GM12878 (cell line): ENCODE data around the gene CS.

Experiments
- BRCA1 ChIP-seq: IDR thresholded peaks from 2 replicates; pipeline ENCODE4 v1.6.1; 2011; ENCODE audit warnings: low read depth, low read length, improper control_type of control experiment
- CBX5 ChIP-seq: sonication (generic); IDR thresholded peaks from 2 replicates; pipeline ENCODE4 v1.6.1; 2016; ENCODE audit warnings: low read depth, moderate library complexity, mild to moderate bottlenecking, inconsistent platforms
- EGR1 ChIP-seq, 2 experiments: IDR thresholded peaks; 1 replicate in 1 of 2; 2 replicates in 1 of 2; pipeline ENCODE4 v1.6.1; 2011 to 2012; ENCODE audit warnings: low read depth in 2 of 2, low read length in 2 of 2, borderline replicate concordance in 1 of 2, mild to moderate bottlenecking in 1 of 2, moderate library complexity in 1 of 2
- EZH2 ChIP-seq: IDR thresholded peaks from 2 replicates; pipeline ENCODE4 v1.6.1; 2012; ENCODE audit warnings: low read depth, mild to moderate bottlenecking, control low read depth, inconsistent platforms, low read length, borderline replicate concordance; ENCODE audit not compliant: control insufficient read depth
- HCFC1 ChIP-seq: fragments of 150-350 bp; IDR thresholded peaks from 2 replicates; pipeline ENCODE4 v1.6.1; 2014; ENCODE audit warnings: low read length
- NRF1 ChIP-seq: conservative IDR thresholded peaks from 2 replicates; pipeline ENCODE4 v1.6.1; 2011; ENCODE audit warnings: mild to moderate bottlenecking, low read depth, low read length, improper control_type of control experiment
- PKNOX1 ChIP-seq: fragments of 450-650 bp; IDR thresholded peaks from 2 replicates; pipeline ENCODE4 v1.6.1; 2016; ENCODE audit warnings: mild to moderate bottlenecking
- POLR2A ChIP-seq: IDR thresholded peaks from 2 replicates; pipeline ENCODE4 v1.6.1; 2011; ENCODE audit warnings: low read depth, mild to moderate bottlenecking, low read length
- POLR2AphosphoS5 ChIP-seq: IDR thresholded peaks from 2 replicates; pipeline ENCODE4 v1.6.1; 2011; ENCODE audit warnings: mild to moderate bottlenecking, low read length, inconsistent platforms
- SIN3A ChIP-seq: IDR thresholded peaks from 2 replicates; pipeline ENCODE4 v1.6.1; 2012; ENCODE audit warnings: low read depth, low read length, improper control_type of control experiment
- SMC3 ChIP-seq: IDR thresholded peaks from 2 replicates; pipeline ENCODE4 v1.6.1; 2011; ENCODE audit warnings: low read length, improper control_type of control experiment, borderline replicate concordance
- STAT3 ChIP-seq: IDR thresholded peaks from 2 replicates; pipeline ENCODE4 v1.6.1; 2011; ENCODE audit warnings: low read depth, low read length, improper control_type of control experiment
- ZNF274 ChIP-seq: IDR thresholded peaks from one replicate; pipeline ENCODE4 v1.8.0; 2011; ENCODE audit not compliant: insufficient read length, insufficient read depth
- TF ChIP-seq, protein P1 (sequence below), 3 experiments: IDR thresholded peaks in 2 of 3; conservative IDR thresholded peaks in 1 of 3; 2 replicates each; pipeline ENCODE4 v1.5.1; 2011; ENCODE audit warnings: low read depth in 3 of 3, low read length in 3 of 3, mild to moderate bottlenecking in 3 of 3, control low read depth in 2 of 3, moderate library complexity in 2 of 3, inconsistent platforms in 1 of 3, mixed read lengths in 1 of 3; ENCODE audit not compliant: control insufficient read depth in 2 of 3, insufficient read depth in 1 of 3; ENCODE audit errors: extremely low read depth in 1 of 3

GRCh38 chr12:56299308-56299852 is 750 bp downstream of the CS start:
- TF ChIP-seq EZH2 (no peak), POLR2AphosphoS5 (no peak), ZNF274 (no peak), PKNOX1 (no peak), SIN3A (no peak), POLR2A (no peak), NRF1 (no peak), CBX5 (no peak), EGR1 (IDR thresholded peaks at IDR 0.05; ENCODE audit: borderline replicate concordance in 1 of 2, low read depth in 2 of 2, low read length in 2 of 2) (no peak), SMC3 (no peak), STAT3 (no peak), BRCA1 (no peak), HCFC1 (no peak)
- TF ChIP-seq, protein P1, sequence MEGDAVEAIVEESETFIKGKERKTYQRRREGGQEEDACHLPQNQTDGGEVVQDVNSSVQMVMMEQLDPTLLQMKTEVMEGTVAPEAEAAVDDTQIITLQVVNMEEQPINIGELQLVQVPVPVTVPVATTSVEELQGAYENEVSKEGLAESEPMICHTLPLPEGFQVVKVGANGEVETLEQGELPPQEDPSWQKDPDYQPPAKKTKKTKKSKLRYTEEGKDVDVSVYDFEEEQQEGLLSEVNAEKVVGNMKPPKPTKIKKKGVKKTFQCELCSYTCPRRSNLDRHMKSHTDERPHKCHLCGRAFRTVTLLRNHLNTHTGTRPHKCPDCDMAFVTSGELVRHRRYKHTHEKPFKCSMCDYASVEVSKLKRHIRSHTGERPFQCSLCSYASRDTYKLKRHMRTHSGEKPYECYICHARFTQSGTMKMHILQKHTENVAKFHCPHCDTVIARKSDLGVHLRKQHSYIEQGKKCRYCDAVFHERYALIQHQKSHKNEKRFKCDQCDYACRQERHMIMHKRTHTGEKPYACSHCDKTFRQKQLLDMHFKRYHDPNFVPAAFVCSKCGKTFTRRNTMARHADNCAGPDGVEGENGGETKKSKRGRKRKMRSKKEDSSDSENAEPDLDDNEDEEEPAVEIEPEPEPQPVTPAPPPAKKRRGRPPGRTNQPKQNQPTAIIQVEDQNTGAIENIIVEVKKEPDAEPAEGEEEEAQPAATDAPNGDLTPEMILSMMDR (IDR thresholded peaks at IDR 0.05 in 2 of 3, conservative IDR thresholded peaks at IDR 0.05 in 1 of 3; ENCODE audit: control insufficient read depth in 2 of 3, extremely low read depth in 1 of 3, insufficient read depth in 1 of 3, low read depth in 3 of 3, low read length in 3 of 3), result no peak
